Keratinocyte (primary cell): ENCODE data around the gene PTGR3. TPM values are rescaled to one million over a fixed set of nuclear protein-coding genes. Genes with fewer than 3 reads are reported as not detected.

ENCODE experiments used
- DNase-seq: peaks from one replicate; pipeline ENCODE4 v3.0.0-alpha.2; 2011; ENCODE audit warnings: low read depth, missing footprints, low spot score
- FAIRE-seq: peaks from 2 replicates; lab custom pipeline; 2011; peaks lifted over from hg19 to GRCh38; lab: Jason Lieb, UNC
- H2AFZ ChIP-seq: 2 replicates; pipeline ENCODE4 v1.6.0; 2012; ENCODE audit warnings: low read length, control low read depth, inconsistent platforms; ENCODE audit not compliant: control insufficient read depth
- H3K27ac ChIP-seq: 2 replicates; pipeline ENCODE4 v1.5.1; 2011; ENCODE audit warnings: low read length; ENCODE audit not compliant: control insufficient read depth, insufficient read depth
- H3K27me3 ChIP-seq: 3 replicates; pipeline ENCODE4 v1.6.0; 2011; ENCODE audit warnings: low read length; ENCODE audit not compliant: control insufficient read depth, insufficient read depth; ENCODE audit errors: extremely low read depth
- H3K36me3 ChIP-seq, 2 experiments: 2 replicates in 1 of 2; 3 replicates in 1 of 2; pipeline ENCODE4 v1.5.1; 2011; ENCODE audit warnings: low read length in 2 of 2, mild to moderate bottlenecking in 1 of 2; ENCODE audit not compliant: control insufficient read depth in 2 of 2, insufficient read depth in 2 of 2; ENCODE audit errors: extremely low read depth in 1 of 2
- H3K4me1 ChIP-seq: 3 replicates; pipeline ENCODE4 v1.5.1; 2011; ENCODE audit warnings: low read length; ENCODE audit not compliant: control insufficient read depth, insufficient read depth; ENCODE audit errors: extremely low read depth
- H3K4me2 ChIP-seq: 3 replicates; pipeline ENCODE4 v1.6.0; 2011; ENCODE audit warnings: low read depth, low read length; ENCODE audit not compliant: control insufficient read depth, insufficient read depth; ENCODE audit errors: extremely low read depth
- H3K4me3 ChIP-seq, 3 experiments: fragments of 200-600 bp in 1 of 3; sonication (generic) in 1 of 3; 2 replicates in 2 of 3; 3 replicates in 1 of 3; pipeline ENCODE4 v1.5.1; 2011 to 2016; ENCODE audit warnings: low read length in 3 of 3, mild to moderate bottlenecking in 3 of 3, control low read depth in 2 of 3, inconsistent platforms in 1 of 3, low read depth in 1 of 3, mixed read lengths in 1 of 3, mixed run types in 1 of 3, moderate library complexity in 1 of 3; ENCODE audit not compliant: control insufficient read depth in 2 of 3, insufficient read depth in 2 of 3; ENCODE audit errors: extremely low read depth in 1 of 3
- H3K79me2 ChIP-seq: 2 replicates; pipeline ENCODE4 v1.6.0; 2012; ENCODE audit warnings: low read length; ENCODE audit not compliant: control insufficient read depth, insufficient read depth
- H3K9ac ChIP-seq: 3 replicates; pipeline ENCODE4 v1.6.0; 2011; ENCODE audit warnings: low read length; ENCODE audit not compliant: control insufficient read depth, insufficient read depth; ENCODE audit errors: extremely low read depth
- H3K9me1 ChIP-seq: 3 replicates; pipeline ENCODE4 v1.6.0; 2011; ENCODE audit warnings: low read length; ENCODE audit not compliant: control insufficient read depth, insufficient read depth; ENCODE audit errors: extremely low read depth
- H3K9me3 ChIP-seq: 2 replicates; pipeline ENCODE4 v1.5.1; 2012; ENCODE audit warnings: low read depth, low read length; ENCODE audit not compliant: control insufficient read depth
- H4K20me1 ChIP-seq: 3 replicates; pipeline ENCODE4 v1.6.0; 2011; ENCODE audit warnings: low read length; ENCODE audit not compliant: control insufficient read depth, insufficient read depth; ENCODE audit errors: extremely low read depth
- EZH2 ChIP-seq: IDR thresholded peaks from one replicate; pipeline ENCODE4 v1.6.1; 2012; ENCODE audit warnings: inconsistent platforms, mild to moderate bottlenecking, low read length, moderate library complexity
- dilution Hi-C: fragments of 300-500 bp; cut with MboI; formaldehyde crosslinking; loops from one replicate; pipeline ENCODE4 v1.7.0; 2020; ENCODE audit warnings: low sequenced_read_pairs; ENCODE audit not compliant: extremely low pct_ligation_motif_present
- polyA plus RNA-seq, 5 experiments: library from polyadenylated mRNA; depleted of rRNA in 3 of 5; stranded (reverse) in 3 of 5; stranded (forward) in 1 of 5; unstranded in 1 of 5; fragments of >200 nt; gene quantifications; 1 replicate in 1 of 5; 2 replicates in 3 of 5; 3 replicates in 1 of 5; pipeline versions ENCODE4 v1.2.1 to v1.2.3, GENCODE V29; 2011 to 2012; ENCODE audit warnings: missing spikeins in 2 of 5, low read depth in 1 of 5, low replicate concordance in 1 of 5
- TF ChIP-seq, protein P1 (sequence below), 3 experiments: IDR thresholded peaks in 1 of 3; conservative IDR thresholded peaks in 1 of 3; optimal IDR thresholded peaks in 1 of 3; 2 replicates in 2 of 3; 3 replicates in 1 of 3; pipeline versions ENCODE3 to v1.5.1; 2011; ENCODE audit warnings: low read length in 3 of 3, mild to moderate bottlenecking in 3 of 3, moderate library complexity in 2 of 3, control low read depth in 1 of 3, inconsistent platforms in 1 of 3; ENCODE audit not compliant: insufficient read depth in 2 of 3; ENCODE audit errors: extremely low read depth in 1 of 3

The PTGR3 gene
- polyA plus RNA-seq, 1 donor (not counting 4 experiments of a cell fraction or from before 2014, with no cell fraction given): 25.2 TPM

- FAIRE-seq: no peak
- no peak overlapping the region for H3K4me2 ChIP-seq
- H3K4me1 ChIP-seq: peaks cover 2% of the 10 kb centered on the region
These were observed 21.5 kb upstream of the PTGR3 start for GRCh38 chr18:75230163-75231052.

GRCh38 chr18:75229437-75229836 is 20.5 kb upstream of the PTGR3 start:
- Histone ChIP-seq H3K4me2 (no peak overlapping the region), H3K27me3 (no peaks in the 10 kb centered on the region), H3K4me1 (peaks cover 2% of the 10 kb centered on the region), H3K4me3 (no peak overlapping the region), H3K27ac (no peak overlapping the region), H4K20me1 (no peaks in the 10 kb centered on the region), H3K9me3 (no peaks in the 10 kb centered on the region), H3K36me3 (no peaks in the 10 kb centered on the region), H3K9me1 (no peaks in the 10 kb centered on the region), H2AFZ (no peak overlapping the region), H3K9ac (no peak overlapping the region), H3K79me2 (peaks cover 2% of the 10 kb centered on the region)
- FAIRE-seq (no peak), DNase-seq (no peak)
- dilution Hi-C loops: no loop called here
- TF ChIP-seq EZH2: no peak
- TF ChIP-seq, protein P1, sequence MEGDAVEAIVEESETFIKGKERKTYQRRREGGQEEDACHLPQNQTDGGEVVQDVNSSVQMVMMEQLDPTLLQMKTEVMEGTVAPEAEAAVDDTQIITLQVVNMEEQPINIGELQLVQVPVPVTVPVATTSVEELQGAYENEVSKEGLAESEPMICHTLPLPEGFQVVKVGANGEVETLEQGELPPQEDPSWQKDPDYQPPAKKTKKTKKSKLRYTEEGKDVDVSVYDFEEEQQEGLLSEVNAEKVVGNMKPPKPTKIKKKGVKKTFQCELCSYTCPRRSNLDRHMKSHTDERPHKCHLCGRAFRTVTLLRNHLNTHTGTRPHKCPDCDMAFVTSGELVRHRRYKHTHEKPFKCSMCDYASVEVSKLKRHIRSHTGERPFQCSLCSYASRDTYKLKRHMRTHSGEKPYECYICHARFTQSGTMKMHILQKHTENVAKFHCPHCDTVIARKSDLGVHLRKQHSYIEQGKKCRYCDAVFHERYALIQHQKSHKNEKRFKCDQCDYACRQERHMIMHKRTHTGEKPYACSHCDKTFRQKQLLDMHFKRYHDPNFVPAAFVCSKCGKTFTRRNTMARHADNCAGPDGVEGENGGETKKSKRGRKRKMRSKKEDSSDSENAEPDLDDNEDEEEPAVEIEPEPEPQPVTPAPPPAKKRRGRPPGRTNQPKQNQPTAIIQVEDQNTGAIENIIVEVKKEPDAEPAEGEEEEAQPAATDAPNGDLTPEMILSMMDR (optimal IDR thresholded peaks at IDR 0.05 in 1 of 3, IDR thresholded peaks at IDR 0.05 in 1 of 3, conservative IDR thresholded peaks at IDR 0.05 in 1 of 3; ENCODE audit: extremely low read depth in 1 of 3, insufficient read depth in 2 of 3, low read length in 3 of 3): no peak

More at GRCh38 chr18:75230163-75231052, 21.5 kb upstream of the PTGR3 start:
- no peak for TF ChIP-seq EZH2
- TF ChIP-seq, protein P1 (optimal IDR thresholded peaks at IDR 0.05 in 1 of 3, IDR thresholded peaks at IDR 0.05 in 1 of 3, conservative IDR thresholded peaks at IDR 0.05 in 1 of 3; ENCODE audit: extremely low read depth in 1 of 3, insufficient read depth in 2 of 3, low read length in 3 of 3): no peak
- H3K27ac ChIP-seq: no peak overlapping the region
- H3K36me3 ChIP-seq: no peaks in the 10 kb centered on the region
- no peak for DNase-seq
- H3K9ac ChIP-seq: no peak overlapping the region
- dilution Hi-C loops: no loop called here
- no peaks in the 10 kb centered on the region for H3K27me3 ChIP-seq
- H3K79me2 ChIP-seq: no peaks in the 10 kb centered on the region
- H3K9me3 ChIP-seq: no peaks in the 10 kb centered on the region
- no peaks in the 10 kb centered on the region for H4K20me1 ChIP-seq
- no peak overlapping the region for H2AFZ ChIP-seq
- no peaks in the 10 kb centered on the region for H3K9me1 ChIP-seq
- no peak overlapping the region for H3K4me3 ChIP-seq
